GM11168 (cell line): ENCODE measurements around the gene LSMEM2.

Experiments
- in situ Hi-C: fragments of 300-500 bp; cut with MboI; formaldehyde crosslinking; loops from one replicate; pipeline ENCODE4 v1.12.0; 2022; ENCODE audit warnings: low sequenced_read_pairs; ENCODE audit not compliant: unreplicated experiment

Gene LSMEM2

GRCh38 chr3:50333744-50334328 is 54.9 kb downstream of the LSMEM2 start:
- in situ Hi-C loops: no loop called here

- in situ Hi-C loops: no loop called here
These were observed 55.6 kb downstream of the LSMEM2 start for GRCh38 chr3:50334339-50335075.

GRCh38 chr3:50336452-50337174 is 57.7 kb downstream of the LSMEM2 start:
- in situ Hi-C loops: no loop called here

- in situ Hi-C loops: no loop called here
These were observed 58.4 kb downstream of the LSMEM2 start for GRCh38 chr3:50337175-50337861.
